NCI-H1105 (cell line): ENCODE results near the gene ENDOU.

Experiments used
- DNase-seq: peaks from one replicate; lab custom pipeline; 2025; lab: John Stamatoyannopoulos, UW

The ENDOU gene

DNA sequence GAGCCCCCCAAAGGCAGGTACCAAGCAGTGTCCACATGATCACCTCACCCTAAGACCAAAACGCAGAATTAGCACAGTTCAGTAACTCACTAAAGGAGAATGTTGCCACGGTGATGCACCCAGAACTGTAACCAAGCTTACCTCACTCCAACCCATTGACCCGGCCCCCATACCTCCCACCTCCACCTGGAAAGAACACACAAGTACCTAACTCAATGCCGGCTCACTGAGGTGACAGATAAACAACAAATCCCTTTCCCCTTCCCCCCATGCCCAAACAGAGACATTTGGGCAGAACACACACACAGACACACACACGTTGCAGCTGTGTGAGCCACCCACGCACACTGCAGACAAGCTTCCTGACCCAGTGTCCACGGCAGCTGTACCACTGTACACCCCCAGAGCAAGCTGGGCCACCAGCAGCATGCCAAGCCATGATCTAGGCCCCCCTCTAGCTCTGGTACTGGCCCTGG lies 32.1 kb upstream of the ENDOU start:
- DNase-seq, result no peak

DNA sequence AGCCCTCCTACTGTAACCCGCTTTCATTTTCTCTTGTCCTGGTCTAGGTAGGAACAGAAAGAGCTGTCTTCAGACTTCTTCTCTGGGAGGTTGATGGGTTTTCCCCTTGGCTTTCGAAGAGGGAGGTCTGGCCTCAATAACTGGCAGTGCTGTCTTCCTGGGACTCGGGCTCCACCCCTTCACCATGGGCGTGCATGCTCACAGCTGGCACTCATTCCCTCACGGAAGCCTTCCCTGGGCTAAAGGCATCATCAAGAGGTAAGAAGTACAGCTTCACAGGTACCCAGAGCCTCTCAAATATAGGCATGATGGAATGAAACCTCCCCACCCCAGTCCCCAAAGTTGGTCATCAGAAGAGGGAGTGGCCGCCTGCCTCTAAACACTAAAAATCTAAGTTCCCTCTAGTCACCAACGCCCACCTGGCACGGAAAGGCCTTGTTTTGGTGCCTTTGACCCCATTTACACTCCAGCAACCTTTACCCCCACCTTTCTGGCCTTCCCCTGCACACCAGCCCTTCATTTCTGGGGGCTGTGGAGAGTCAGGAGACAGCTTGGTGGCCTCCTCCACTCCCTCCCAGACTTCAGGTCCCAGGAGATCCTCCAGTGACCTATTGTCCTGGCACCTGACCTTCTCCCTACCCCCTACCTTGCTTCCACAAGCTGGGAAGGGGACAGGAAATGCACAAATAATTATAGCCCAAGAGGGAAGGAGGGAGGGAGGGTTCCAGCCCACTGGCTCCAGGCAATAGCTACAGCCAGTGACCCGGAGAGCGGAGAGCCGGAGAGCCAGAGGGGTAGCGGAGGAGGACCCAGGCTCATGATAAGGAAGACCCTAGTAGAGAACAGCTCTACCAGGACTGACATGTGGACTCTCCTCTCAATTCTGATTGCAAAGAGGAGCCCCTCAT lies 30.6 kb upstream of the ENDOU start:
- DNase-seq, result no peak

DNA sequence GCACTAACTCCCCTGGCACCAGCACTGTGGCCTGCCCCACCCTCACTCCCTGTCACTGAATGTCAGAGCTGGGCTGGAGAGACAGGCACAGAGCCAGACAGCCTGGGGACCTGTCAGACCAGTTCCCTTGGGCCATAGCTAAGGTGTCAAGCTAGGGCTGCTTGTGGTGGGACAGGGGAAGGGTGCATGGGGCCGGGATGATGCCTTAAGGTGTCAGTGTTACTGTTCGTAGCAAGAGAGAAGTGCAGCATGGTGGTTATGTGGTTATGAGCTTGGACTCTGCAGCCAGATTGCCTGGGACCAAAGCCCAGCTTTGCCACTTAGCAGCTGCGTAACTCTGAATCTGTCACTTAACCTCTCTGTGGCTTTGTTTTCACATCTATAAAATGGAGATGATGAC lies 29.6 kb upstream of the ENDOU start:
- DNase-seq, result no peak

DNA sequence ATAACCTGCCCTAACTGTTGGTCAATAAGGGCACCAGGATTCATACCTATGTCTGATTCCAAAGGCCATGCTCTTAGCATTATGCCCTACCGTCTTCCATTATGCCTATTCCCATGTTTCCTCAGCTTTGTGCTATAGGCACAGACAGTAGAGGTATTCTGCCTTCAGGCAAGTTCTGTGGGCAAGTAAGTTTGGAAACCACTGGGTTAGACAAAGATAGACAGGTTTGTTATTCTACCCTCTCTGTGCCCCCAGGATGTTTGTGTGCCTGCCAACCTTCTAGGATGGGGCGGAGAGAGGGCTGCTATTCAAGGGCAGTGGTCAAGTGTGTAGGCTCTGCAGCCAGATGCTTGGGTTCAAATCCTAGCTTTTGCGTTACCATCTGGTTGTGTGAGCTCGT lies 28.8 kb upstream of the ENDOU start:
- DNase-seq, result no peak

DNA sequence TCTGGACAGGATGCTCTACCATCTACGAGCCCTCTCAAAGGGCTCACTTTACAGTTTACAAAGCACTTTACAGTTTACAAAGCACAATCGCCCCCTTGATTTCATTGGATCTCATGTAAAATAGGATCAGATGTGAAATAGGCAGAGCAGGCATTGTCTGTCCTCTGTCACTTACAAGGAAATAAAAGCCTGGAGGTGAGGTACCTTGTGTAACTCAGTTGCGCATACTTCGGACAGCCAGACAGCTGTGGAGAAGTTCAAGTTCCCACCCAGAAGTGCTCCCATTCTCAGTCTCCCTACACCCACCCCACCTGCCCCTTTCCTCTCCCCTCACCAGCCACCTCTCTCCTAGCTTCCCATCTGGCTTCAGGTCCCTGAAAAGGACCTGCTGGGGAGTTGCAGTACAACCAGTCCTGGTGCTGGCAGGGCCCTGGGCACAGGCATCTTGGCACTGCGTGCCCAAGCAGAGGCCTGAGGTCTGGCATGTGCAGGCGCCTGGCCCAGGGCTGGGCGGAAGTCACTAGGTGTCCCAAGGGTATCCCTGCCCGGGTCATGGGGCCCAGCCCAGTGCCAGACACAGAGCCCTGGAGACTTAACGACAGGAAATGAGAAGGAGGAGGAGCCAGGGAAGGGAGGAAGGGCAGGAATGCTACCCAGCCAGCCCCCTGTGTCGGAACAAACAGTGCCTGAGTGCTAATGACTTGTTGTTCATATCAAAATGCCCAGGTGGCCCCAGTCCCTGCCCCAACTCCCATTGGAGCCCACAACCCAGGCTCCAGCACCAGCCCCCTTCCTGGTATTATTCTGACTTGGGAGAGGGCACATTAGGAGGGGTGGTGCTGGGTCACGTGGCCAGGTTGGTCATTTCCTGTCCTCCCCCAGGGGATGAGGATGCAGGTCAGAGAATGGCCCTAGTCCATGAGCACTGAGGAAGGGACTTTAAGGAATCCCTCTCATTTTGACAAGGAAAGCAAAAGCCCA lies 28.0 kb upstream of the ENDOU start:
- no peak for DNase-seq

DNA sequence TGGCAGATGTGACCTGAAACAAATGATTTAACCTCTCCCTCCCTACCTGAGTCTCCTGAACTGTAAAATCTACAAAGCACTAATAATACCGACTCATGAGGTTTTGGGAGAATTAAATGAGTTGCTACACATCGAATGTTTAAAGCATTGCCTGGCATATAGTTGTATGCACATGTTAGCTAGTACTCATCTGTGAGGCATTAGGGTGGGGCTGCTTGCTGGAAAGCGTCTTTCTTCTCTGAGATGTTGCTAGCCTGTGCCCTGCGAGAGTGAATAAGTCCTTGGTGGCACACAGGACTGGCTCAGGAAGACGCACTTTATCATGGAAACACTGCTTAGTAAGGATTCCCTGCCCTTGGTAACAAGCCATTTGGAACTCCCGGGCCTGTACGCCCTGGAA lies 27.3 kb upstream of the ENDOU start:
- DNase-seq, result no peak

DNA sequence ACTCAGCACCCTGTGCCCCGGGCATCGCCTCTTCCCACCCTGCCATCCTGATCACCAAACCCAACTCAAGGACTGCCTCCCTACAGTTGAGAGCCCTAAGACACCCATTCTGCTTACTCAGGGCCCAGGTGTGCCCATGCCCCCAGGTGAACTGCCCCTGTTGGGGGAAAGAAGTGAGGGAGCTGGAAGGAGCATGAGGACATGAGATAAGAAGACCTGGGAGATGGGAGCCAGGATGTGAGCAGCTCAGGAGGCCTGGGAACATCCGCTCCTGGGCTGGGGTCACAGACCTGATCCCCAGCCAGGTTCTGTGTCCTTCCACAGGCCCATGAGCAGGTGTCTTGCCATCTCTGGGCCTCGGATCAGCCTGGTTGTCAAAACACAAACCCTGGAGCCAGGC lies 26.8 kb upstream of the ENDOU start:
- no peak for DNase-seq

DNA sequence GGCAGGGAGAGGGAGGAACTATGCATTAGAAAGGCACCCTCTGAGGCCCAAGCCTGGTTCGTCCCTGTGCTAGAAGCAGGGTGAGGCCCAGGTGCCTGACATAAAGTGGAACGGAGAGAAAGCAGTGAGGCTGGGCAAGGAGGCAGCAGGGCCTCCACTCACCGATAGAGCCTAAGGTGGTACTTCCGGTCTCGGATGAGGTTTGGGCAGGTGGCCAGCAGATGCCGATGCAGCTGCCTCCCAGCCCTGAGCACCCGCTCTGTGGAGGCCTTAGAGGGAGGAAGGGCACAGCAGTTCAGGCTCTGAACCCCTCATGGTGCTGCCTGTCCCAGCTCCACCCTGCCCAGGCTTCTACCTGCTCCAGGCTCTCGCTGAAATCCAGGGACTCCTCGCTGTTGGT lies 26.3 kb upstream of the ENDOU start:
- no peak for DNase-seq

DNA sequence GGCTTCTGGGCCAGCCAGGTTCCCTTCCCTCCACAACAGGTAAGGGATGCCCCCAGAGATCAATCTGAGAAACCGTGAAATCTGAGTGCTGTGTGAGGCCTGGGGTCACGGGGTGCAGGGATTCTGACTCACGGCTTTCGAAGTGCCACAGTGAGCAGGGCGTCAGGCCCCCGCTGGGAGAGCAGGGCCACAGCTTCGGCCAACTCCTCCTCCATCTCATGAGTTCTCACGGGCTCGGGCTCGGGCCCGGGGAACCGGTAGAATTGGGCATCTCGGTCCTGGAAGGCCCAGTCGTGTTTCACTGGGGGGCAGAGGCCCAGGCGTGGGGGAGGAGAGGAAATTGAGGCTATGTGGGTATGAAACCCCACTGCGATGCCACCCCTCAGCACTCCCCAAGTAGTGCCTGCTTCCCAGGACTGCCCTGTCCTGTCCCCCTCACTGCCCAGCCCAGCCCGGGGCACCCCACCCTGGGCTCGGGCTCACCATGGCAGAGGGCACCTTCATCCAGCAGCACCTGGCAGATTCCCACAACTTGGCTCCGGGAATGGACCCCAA lies 25.7 kb upstream of the ENDOU start:
- DNase-seq, result no peak

DNA sequence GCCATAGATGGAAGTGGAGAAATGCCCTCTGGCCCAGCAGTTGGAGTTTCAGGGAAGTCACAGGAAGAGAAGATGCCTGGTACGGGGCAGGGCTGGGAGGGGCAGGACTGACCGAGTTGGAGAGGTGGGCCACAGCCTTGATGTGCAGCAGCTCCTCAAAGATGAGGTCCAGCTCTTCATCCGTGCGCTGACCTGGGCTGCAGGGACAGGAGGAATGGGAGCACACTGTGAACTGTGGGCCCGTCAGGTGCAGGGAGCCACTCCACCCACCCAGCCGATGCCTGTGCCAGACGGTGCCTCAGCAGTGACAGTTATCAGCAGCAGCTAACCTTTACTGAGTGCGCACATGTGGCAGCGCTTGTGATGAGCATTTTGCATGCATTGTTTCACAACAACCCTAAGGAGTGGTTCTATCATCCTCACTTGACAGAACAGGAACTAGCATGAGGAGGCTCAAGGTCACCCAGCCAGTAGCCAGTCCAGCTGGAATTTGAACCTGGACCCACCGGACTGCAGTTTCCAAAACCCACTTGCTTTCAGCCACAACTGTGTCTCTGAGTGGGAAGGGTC lies 25.0 kb upstream of the ENDOU start:
- no peak for DNase-seq

DNA sequence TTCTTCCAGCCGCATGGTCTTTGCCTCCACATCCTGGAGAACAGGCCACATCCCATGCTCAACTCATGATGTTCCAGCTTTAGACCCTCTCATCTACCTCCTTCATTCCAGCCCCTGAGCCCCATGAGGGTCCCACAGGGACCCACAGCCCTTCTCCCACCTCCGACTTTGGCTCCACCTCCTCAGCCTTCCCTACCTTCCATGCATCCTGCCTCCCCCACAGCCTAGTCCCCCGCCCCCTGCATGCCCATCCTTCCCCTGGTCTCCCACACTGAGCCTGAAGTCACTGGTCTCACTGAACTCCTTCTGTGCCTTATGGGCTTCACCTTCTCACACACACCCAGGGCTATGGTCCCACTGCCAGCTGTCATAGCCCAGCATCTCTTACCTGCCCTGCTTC lies 23.6 kb upstream of the ENDOU start:
- DNase-seq, result no peak

DNA sequence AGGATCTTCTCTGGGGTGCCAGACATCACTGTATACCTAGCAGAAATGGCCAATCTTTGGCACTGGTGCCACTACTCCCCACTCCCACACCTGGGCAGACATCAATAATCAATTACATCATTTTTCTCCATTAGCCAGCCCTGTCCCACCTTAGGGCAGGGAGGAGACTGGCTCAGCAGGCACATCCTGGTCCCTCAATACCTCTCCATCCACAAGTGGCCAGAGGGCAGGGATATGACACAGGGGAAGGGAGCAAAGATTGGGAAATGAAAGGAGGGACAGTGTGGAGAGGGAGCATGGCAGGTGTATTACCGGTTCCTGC lies 23.2 kb upstream of the ENDOU start:
- DNase-seq, result no peak

DNA sequence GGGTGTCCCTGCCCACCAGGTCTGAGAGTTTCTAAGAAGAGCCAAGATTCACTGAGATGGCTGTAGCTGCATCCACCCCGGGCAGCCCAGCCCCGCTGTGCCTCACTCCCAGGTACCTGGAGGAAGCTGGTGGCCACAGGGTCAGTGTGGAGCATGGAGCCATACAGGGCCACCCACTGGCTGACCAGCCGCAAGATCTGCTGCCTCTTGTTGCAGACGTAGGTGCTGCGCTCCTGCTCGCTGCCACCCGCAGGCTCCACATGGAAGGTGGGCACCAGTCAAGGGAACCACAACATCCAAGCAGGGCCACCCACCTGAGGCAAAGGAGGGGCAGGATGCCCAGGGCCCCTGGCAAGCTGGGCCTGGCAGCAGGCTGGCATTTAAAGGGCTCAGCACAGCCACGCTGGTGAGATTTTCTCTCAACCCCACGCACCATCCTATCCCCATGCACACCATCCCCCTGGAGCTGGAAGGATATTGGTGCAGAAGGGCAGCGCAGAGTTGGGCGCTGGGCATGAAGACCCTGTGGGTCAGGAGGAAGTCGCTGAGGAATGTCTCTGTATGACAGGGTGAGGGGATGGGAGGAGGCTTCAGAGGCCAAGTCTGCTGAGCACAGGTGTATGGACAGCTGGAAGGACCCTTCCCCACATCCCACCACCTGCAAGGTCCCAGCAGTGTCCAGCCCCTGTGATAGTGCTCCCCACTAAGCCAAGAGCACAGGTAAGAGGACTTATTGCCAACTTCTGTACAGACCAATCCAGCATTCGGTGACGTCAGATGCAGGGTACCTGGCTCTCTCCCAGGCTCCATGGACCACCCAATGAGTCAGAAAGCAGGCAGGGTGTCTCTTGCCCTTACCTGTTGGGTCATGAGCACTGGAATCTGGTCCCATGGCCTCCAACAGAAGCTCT lies 22.6 kb upstream of the ENDOU start:
- DNase-seq, result no peak

DNA sequence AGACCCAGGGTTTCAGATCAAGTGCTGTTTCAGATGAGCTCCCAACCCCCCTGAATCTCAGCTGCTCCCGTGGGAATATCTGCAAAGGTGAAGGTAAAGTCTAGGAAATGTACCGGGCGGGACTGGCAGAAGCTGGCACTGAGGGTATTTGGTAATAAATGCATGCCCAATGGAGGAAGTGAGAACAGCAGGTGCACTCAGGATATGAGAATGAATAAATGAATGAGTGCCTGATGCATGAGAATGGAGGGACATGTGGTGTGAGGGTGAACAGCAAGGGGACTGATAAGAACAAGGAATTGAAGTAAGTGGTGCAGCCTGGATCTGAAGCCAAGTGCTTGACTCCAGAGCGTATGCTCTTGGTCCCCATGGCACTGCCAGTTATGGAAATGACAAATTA lies 21.8 kb upstream of the ENDOU start:
- DNase-seq, result no peak

DNA sequence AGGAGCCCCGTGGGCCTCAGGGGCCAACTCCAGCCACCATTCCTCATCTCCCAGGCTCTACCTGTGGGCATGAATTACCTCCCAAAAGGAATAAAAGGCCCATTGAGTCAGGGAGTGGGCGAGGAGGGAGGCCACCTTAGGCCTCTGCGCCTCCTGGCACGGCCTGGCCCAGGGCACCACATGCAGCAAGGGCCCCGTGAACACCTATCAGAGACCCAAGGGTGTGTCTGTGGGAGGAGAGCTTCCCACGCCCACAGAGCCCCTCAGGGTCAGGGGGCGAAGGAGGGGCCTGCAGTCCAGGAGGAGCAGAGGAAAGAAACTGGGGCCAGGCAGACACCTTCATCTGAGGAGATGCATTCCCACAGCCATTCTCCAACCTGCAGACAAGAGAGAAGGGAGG lies 21.2 kb upstream of the ENDOU start:
- DNase-seq, result no peak

DNA sequence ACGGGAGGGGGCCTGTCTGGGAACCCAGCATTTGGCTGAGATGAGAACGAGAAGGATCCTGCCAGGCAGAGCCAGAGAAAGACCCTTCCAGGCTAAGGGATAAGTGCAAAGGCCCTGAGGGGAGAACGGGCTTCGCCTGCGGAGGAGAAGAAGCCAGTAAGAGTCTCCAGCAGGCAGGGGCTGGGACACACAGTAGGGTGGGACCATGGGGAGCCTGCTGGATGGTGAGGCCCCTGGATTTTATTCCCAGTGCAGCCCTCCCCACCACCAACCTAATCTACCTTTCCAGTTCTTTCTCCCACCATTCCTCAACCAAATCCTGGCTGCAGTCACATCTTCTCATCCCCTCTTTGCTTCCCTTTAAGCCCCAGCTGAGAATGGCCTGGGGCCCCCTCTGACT lies 20.8 kb upstream of the ENDOU start:
- DNase-seq, result no peak

DNA sequence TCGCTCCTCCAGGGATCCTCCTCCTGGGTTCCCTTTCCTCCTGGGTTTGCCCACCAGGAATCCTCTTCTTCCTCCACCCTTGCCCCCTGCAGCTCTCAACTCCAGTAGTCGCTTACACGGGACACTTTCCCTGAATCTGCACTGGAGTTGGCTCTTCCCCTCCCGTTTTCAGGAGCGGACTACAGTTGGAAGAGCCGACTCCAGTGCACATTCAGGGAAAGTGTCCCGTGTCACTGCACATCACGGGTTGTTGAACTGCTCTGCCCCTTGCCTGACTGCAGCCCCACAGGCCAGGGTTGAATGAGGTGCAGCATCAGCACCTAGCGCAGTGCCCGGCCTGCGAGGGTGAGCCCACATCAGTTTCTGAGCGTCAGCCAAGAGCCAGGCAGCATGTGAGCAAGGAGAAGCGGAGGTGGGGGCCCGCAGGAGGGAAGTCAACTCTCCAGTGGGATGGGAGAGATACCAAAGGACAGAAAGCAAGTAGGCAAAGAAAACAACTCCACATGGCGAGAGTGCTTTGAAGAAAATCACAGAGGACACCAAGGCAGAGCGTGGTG lies 20.3 kb upstream of the ENDOU start:
- DNase-seq, result no peak

DNA sequence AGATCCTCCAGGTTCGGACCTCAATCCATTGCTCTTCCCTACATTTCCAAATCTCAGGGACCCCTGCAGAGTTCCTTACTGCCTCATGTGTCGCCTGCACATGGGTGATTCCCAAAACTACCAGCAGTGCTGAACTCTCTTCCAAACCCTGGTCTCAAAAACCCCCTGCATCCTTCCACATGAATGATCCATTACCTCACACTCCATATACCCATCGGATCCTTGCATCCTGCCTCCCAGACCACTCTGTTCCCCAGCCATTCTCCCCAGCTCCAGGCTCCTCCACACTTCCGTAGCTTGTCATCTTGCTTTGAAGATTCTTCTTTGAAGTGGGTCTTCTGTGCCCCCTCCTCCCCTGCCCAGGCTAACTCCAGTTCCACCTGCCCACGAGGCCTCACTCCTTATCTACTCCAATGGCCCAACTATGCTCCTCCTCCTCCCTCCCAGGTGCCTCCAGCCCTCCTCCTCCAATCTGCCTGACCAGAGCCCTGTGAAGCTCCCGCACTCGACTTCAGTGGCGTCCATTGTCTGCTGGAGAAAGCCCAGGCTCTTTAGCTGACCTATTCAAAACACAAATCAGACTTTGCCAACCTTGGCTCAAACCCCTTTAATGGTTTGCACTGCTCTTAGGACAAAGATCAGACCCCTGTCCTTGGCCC lies 19.6 kb upstream of the ENDOU start:
- no peak for DNase-seq

DNA sequence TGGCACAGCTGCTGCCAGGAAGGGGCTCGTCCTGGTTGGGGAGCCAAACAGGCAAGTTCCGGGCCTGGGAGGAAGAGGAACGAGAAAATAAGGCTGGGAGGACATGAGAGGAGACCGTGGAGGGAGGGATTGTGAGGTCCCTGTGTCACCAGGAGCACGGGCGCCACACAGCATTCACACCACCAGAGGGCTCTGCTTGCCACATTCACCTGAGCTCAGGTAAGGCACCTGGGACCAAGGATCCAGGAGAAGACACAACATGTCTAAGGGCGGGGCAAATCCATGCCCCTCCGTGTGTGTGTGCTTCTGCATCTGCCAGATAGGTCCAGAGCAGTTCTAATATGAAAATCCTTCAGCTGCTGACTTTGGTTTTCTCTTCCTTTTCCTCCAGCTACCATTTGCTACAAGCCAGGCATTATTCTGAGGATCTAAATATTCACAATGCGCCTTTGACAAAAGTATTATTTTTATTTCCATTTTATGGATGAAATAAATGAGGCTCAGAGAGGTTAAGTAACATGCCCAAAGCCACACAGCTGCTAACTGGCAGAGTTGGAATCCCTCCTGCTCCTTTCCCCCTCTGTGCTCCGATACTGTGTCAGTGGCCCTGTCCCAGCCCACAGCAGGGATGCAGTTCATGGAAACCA lies 18.8 kb upstream of the ENDOU start:
- peak; percentile 76 for DNase-seq

DNA sequence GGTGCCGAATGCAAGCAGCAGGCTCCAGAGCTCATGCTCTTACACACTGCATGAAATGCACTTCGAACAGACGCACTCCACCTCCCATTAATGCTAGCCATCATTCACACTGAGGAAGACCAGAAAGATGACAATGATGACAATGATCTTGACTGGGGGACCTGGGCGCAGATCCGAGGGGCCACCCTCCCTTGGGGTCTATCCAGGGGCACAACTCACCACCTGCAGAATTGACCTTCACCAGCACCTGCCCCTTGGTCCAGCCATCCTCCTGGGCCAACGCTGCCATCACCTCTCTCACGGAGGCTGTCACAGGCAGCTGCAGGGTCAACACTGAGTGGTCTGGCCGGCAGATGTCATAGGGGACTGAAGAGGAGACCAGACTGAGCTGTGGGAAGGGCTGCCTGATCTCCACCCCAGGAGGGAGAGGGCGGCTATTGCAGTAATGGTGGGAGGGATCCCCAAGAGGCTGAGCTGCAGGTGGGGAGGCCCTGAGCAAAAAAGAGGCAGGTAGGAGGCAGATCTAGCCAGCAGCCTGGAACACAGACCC lies 18.1 kb upstream of the ENDOU start:
- DNase-seq, result no peak
